H9 (cell line): ENCODE results near the gene RORB. TPM values are rescaled to one million over a fixed set of nuclear protein-coding genes. Genes with fewer than 3 reads are reported as not detected.

Experiments used
- DNase-seq: peaks from one replicate; pipeline ENCODE4 v3.0.0-alpha.2; 2017
- H2AFZ ChIP-seq: one replicate; pipeline ENCODE4 v1.6.1; 2013; ENCODE audit warnings: mild to moderate bottlenecking, low read length, control low read depth, moderate library complexity
- H2AK5ac ChIP-seq: 2 replicates; pipeline ENCODE4 v1.6.1; 2013; ENCODE audit warnings: low read length, control low read depth, mixed read lengths; ENCODE audit not compliant: insufficient read length
- H2BK120ac ChIP-seq: one replicate; pipeline ENCODE4 v1.6.1; 2013; ENCODE audit warnings: low read depth, mild to moderate bottlenecking, low read length, control low read depth, inconsistent platforms; ENCODE audit not compliant: poor library complexity, severe bottlenecking
- H2BK12ac ChIP-seq: 2 replicates; pipeline ENCODE4 v1.6.1; 2013; ENCODE audit warnings: low read length, control low read depth, mixed read lengths, low read depth; ENCODE audit not compliant: insufficient read length
- H2BK15ac ChIP-seq: 2 replicates; pipeline ENCODE4 v1.6.1; 2013; ENCODE audit warnings: low read depth, low read length, control low read depth
- H2BK20ac ChIP-seq: one replicate; pipeline ENCODE4 v1.6.1; 2013; ENCODE audit warnings: low read depth, mild to moderate bottlenecking, low read length, control low read depth, inconsistent platforms; ENCODE audit not compliant: poor library complexity, severe bottlenecking
- H2BK5ac ChIP-seq: 2 replicates; pipeline ENCODE4 v1.6.1; 2013; ENCODE audit warnings: low read length, control low read depth, mixed read lengths; ENCODE audit not compliant: insufficient read length
- H3K14ac ChIP-seq: 2 replicates; pipeline ENCODE4 v1.6.1; 2013; ENCODE audit warnings: low read length, control low read depth; ENCODE audit not compliant: insufficient read depth
- H3K18ac ChIP-seq: 2 replicates; pipeline ENCODE4 v1.6.1; 2013; ENCODE audit warnings: low read depth, mild to moderate bottlenecking, mixed read lengths, low read length, control low read depth; ENCODE audit not compliant: insufficient read length
- H3K23ac ChIP-seq: 2 replicates; pipeline ENCODE4 v1.6.1; 2013; ENCODE audit warnings: low read length, control low read depth, mixed read lengths, low read depth; ENCODE audit not compliant: insufficient read length
- H3K23me2 ChIP-seq: 2 replicates; pipeline ENCODE4 v1.6.1; 2013; ENCODE audit warnings: low read depth, mild to moderate bottlenecking, mixed read lengths, low read length, control low read depth; ENCODE audit not compliant: insufficient read length, poor library complexity, severe bottlenecking
- H3K27ac ChIP-seq: 2 replicates; pipeline ENCODE4 v1.5.1; 2013; ENCODE audit warnings: low read length, control low read depth, mixed read lengths, low read depth; ENCODE audit not compliant: insufficient read length
- H3K27me3 ChIP-seq: 2 replicates; pipeline ENCODE4 v1.6.1; 2013; ENCODE audit warnings: low read length, control low read depth, inconsistent platforms; ENCODE audit not compliant: insufficient read depth
- H3K4ac ChIP-seq: 2 replicates; pipeline ENCODE4 v1.6.1; 2013; ENCODE audit warnings: low read depth, mild to moderate bottlenecking, control low read depth, inconsistent platforms, low read length, moderate library complexity
- H3K4me1 ChIP-seq: 2 replicates; pipeline ENCODE4 v1.6.1; 2013; ENCODE audit warnings: low read length, control low read depth, inconsistent platforms; ENCODE audit not compliant: insufficient read depth
- H3K4me2 ChIP-seq: 2 replicates; pipeline ENCODE4 v1.6.1; 2013; ENCODE audit warnings: low read length, control low read depth, mixed read lengths; ENCODE audit not compliant: insufficient read length, insufficient read depth
- H3K56ac ChIP-seq: 2 replicates; pipeline ENCODE4 v1.6.1; 2013; ENCODE audit warnings: low read depth, mild to moderate bottlenecking, mixed read lengths, low read length, control low read depth; ENCODE audit not compliant: insufficient read length
- H3K79me1 ChIP-seq: 2 replicates; pipeline ENCODE4 v1.6.1; 2013; ENCODE audit warnings: low read depth, mild to moderate bottlenecking, moderate library complexity, low read length, control low read depth, inconsistent platforms; ENCODE audit not compliant: insufficient read depth, poor library complexity, severe bottlenecking
- H3K79me2 ChIP-seq: 2 replicates; pipeline ENCODE4 v1.6.1; 2013; ENCODE audit warnings: low read length, control low read depth, inconsistent platforms; ENCODE audit not compliant: insufficient read depth
- H3K9ac ChIP-seq: 2 replicates; pipeline ENCODE4 v1.6.1; 2013; ENCODE audit warnings: low read length, control low read depth, mixed read lengths; ENCODE audit not compliant: insufficient read length; ENCODE audit errors: extremely low read depth
- H3K9me3 ChIP-seq: one replicate; pipeline ENCODE4 v1.6.1; 2013; ENCODE audit warnings: low read depth, low read length, inconsistent platforms; ENCODE audit not compliant: control insufficient read depth
- H3T11ph ChIP-seq: one replicate; pipeline ENCODE4 v1.6.1; 2013; ENCODE audit warnings: mild to moderate bottlenecking, low read length, control low read depth, inconsistent platforms
- H4K20me1 ChIP-seq: one replicate; pipeline ENCODE4 v1.6.1; 2013; ENCODE audit not compliant: control insufficient read depth, insufficient read length, insufficient read depth
- H4K5ac ChIP-seq: 2 replicates; pipeline ENCODE4 v1.6.1; 2013; ENCODE audit warnings: low read depth, mild to moderate bottlenecking, mixed read lengths, low read length, control low read depth; ENCODE audit not compliant: insufficient read length
- H4K8ac ChIP-seq: replicated peaks from 2 replicates; pipeline ENCODE4 v1.6.1; 2013; ENCODE audit warnings: low read length, control low read depth, mixed read lengths, low read depth; ENCODE audit not compliant: insufficient read length
- H4K91ac ChIP-seq: 2 replicates; pipeline ENCODE4 v1.6.1; 2013; ENCODE audit warnings: low read depth, mild to moderate bottlenecking, moderate library complexity, mixed read lengths, low read length, control low read depth; ENCODE audit not compliant: insufficient read length
- H3K27ac Mint-ChIP-seq, 3 experiments: 2 replicates in 2 of 3; 3 replicates in 1 of 3; pipeline ENCODE4 v1.8.0; 2020 to 2021; ENCODE audit warnings: mixed read lengths in 3 of 3, mild to moderate bottlenecking in 1 of 3, moderate library complexity in 1 of 3
- H3K27me3 Mint-ChIP-seq: 2 replicates; pipeline ENCODE4 v1.8.0; 2021; ENCODE audit warnings: low read depth, mild to moderate bottlenecking, moderate library complexity, mixed read lengths
- H3K36me3 Mint-ChIP-seq, 3 experiments: 2 replicates in 2 of 3; 3 replicates in 1 of 3; pipeline ENCODE4 v1.8.0; 2020 to 2021; ENCODE audit warnings: low read depth in 3 of 3, mixed read lengths in 3 of 3; ENCODE audit not compliant: insufficient read depth in 1 of 3
- H3K4me1 Mint-ChIP-seq, 2 experiments: 2 replicates each; pipeline ENCODE4 v1.8.0; 2020; ENCODE audit warnings: mixed read lengths in 2 of 2
- H3K4me3 Mint-ChIP-seq, 2 experiments: 2 replicates in 1 of 2; 3 replicates in 1 of 2; pipeline ENCODE4 v1.8.0; 2020 to 2021; ENCODE audit warnings: mild to moderate bottlenecking in 2 of 2, mixed read lengths in 2 of 2, moderate library complexity in 1 of 2
- H3K9me3 Mint-ChIP-seq, 2 experiments: 2 replicates in 1 of 2; 3 replicates in 1 of 2; pipeline ENCODE4 v1.8.0; 2020; ENCODE audit warnings: mild to moderate bottlenecking in 2 of 2, mixed read lengths in 2 of 2, moderate library complexity in 1 of 2
- CTCF ChIP-seq: fragments of 200-600 bp; sonication (generic); conservative IDR thresholded peaks from 3 replicates; pipeline ENCODE4 v1.8.0; 2021; ENCODE audit warnings: antibody characterized with exemption, mild to moderate bottlenecking
- WGBS: extraction: QIAGEN DNeasy Blood & Tissue Kit; methylation state at CpG from one replicate; pipeline ENCODE4 v1.1.7; 2013; ENCODE audit warnings: missing lambda C conversion rate, low lambda C conversion rate, mixed read lengths; ENCODE audit not compliant: insufficient read length; ENCODE audit errors: extremely low coverage; 5-methylcytosine and 5-hydroxymethylcytosine counted together
- total RNA-seq: library from RNA; stranded (reverse); gene quantifications from 2 replicates; pipeline ENCODE4 v1.2.1, GENCODE V29; 2021

The RORB gene
- total RNA-seq, 1 experiment from 2014 or later, result 0.31 TPM

GRCh38 chr9:74557571-74557970 is 60.4 kb downstream of the RORB start:
- no peaks in the 10 kb centered on the region for H3K36me3 Mint-ChIP-seq
- no peaks in the 10 kb centered on the region for H3K79me1 ChIP-seq
- H3K14ac ChIP-seq, result no peak overlapping the region
- no peak overlapping the region for H2BK5ac ChIP-seq
- H4K20me1 ChIP-seq, result no peaks in the 10 kb centered on the region
- H3K4me1 Mint-ChIP-seq, result peaks cover 0 to 7% of the 10 kb centered on the region in 2 experiments; a peak in 2 of 4 replicates
- no peak overlapping the region for H2BK15ac ChIP-seq
- TF ChIP-seq CTCF, result no peak
- no peaks in the 10 kb centered on the region for H3K79me2 ChIP-seq
- H2BK20ac ChIP-seq, result no peak overlapping the region
- H3K27me3 ChIP-seq, result no peaks in the 10 kb centered on the region
- H3K18ac ChIP-seq, result no peak overlapping the region
- H4K91ac ChIP-seq, result no peak overlapping the region
- no peak overlapping the region for H2BK12ac ChIP-seq
- H3K4me3 Mint-ChIP-seq, result no peak overlapping the region
- WGBS, result no CpG with 5 or more reads among the region's 5 CpGs
- H3K4me1 ChIP-seq, result no peaks in the 10 kb centered on the region
- no peak for DNase-seq
- no peak overlapping the region for H2AK5ac ChIP-seq
- H3K27ac ChIP-seq, result no peak overlapping the region
- H4K8ac ChIP-seq, result no peak overlapping the region
- H3T11ph ChIP-seq, result no peak overlapping the region
- H3K9ac ChIP-seq, result no peak overlapping the region
- no peak overlapping the region for H2BK120ac ChIP-seq
- no peak overlapping the region for H3K27ac Mint-ChIP-seq
- no peaks in the 10 kb centered on the region for H3K27me3 Mint-ChIP-seq
- H3K23ac ChIP-seq, result no peak overlapping the region
- no peaks in the 10 kb centered on the region for H3K9me3 ChIP-seq
- no peak overlapping the region for H2AFZ ChIP-seq
- no peak overlapping the region for H3K56ac ChIP-seq
- no peak overlapping the region for H3K4ac ChIP-seq
- no peaks in the 10 kb centered on the region for H3K23me2 ChIP-seq
- H4K5ac ChIP-seq, result no peak overlapping the region
- no peak overlapping the region for H3K4me2 ChIP-seq
- no peaks in the 10 kb centered on the region for H3K9me3 Mint-ChIP-seq
